Left cardiac atrium (tissue), 4 donors: ENCODE data around the gene KIF16B. TPM values are rescaled to one million over a fixed set of nuclear protein-coding genes. Genes with fewer than 3 reads are reported as not detected.
A peak's percentile ranks its signal among the peaks of the same experiment; 100 is the strongest.
"Not testable (repeated sequence)": the region's sequence is repeated elsewhere in the genome, so short reads cannot be mapped to it uniquely, and the experiment has no call there.

Experiments used
- ATAC-seq, 2 donors: fragments of 200-7000 bp; cut with Tn5 transposase; one replicate each; pipeline ENCODE4 v1.9.1; 2020; ENCODE audit warnings: mild to moderate bottlenecking in 2 of 2, moderate library complexity in 2 of 2
- DNase-seq: peaks from one replicate; pipeline ENCODE4 v3.0.0-alpha.2; 2020
- intact Hi-C, 2 donors: fragments of 100-400 bp; cut with DNase I; formaldehyde crosslinking; loops; one replicate each; pipeline versions ENCODE4 v1.14.1 to v1.15.1; 2022 to 2023
- total RNA-seq, 2 donors: library from RNA; stranded (reverse); fragmentation: NEBNext Ultra II Directional; extraction: Animal tissue kit (Norgen Biotek cat#: 25700); gene quantifications; one replicate each; pipeline ENCODE4 v1.2.1, GENCODE V29; 2021
- donor health status: DM: no; HTN: yes; CAD: no.
- donor health status: DM: no; HTN: yes; CAD: no; lungs with severe emphysema.
- donor health status: DM: yes; HTN: yes; CAD: no.
- donor health status: Dilated cardiomyopathy.

Gene KIF16B
- total RNA-seq, 2 donors from 2014 or later, result 17.0 to 17.7 TPM

GRCh38 chr20:16455324-16455723 is 117.9 kb downstream of the KIF16B start:
- intact Hi-C loops, result no loop called here
- DNase-seq (no peak), ATAC-seq (no peak)

DNA sequence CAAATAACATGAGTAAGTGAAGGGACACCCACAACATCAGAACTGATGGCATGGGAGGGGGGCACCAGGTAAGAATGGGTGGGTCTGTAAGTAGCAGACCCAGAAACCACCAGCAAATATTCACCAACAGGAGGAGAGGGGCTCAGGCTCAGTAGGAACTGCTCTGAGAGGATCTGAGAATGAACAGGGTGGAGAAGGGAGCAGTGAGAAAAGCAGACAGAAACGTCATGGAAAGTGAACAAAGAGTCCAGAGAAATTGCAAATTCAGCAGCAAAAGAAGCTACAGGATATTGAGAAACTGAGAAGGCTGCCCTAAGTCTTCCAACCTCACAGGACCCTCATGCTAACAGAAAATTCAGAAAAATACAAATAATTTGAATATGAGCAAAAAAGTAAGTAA is 121.3 kb downstream of the KIF16B start:
- intact Hi-C loops, result no loop called here
- DNase-seq, result no peak
- peak; percentile 19 to 58 for ATAC-seq

GRCh38 chr20:16451001-16451400 is 122.2 kb downstream of the KIF16B start:
- ATAC-seq (no peak), DNase-seq (no peak)
- intact Hi-C loops, result no loop called here

- ATAC-seq (no peak), DNase-seq (no peak)
- intact Hi-C loops, result no loop called here
Measured at GRCh38 chr20:16446991-16447390, 126.3 kb downstream of the KIF16B start.

- no peak for DNase-seq
- ATAC-seq, result no peak
- intact Hi-C loops, result no loop called here
Measured at GRCh38 chr20:16446246-16446645, 127.0 kb downstream of the KIF16B start.

DNA sequence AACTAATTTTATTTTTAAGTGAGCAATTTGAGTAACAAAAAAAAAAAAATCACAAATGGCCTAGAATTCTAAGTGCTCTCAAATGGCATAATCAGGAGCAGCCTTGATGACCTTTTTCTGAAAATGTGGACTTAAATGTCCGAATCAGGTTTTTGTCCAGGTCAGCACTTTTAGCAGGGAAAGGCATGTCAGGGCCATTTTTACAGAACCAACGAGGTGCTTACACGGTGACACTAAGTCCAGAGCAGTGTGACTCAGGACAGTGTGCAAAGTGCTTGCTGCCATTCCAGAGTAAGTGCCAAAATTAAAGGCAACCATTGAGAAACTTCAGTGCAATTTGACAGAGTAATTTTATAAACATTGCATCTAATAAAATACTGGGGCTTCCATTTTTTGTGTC is 127.8 kb downstream of the KIF16B start:
- ATAC-seq (no peak), DNase-seq (no peak)
- intact Hi-C loops, result no loop called here

GRCh38 chr20:16444057-16444777 is 129.0 kb downstream of the KIF16B start:
- DNase-seq (no peak), ATAC-seq (peak; percentile 30 to 76)
- intact Hi-C loops, result no loop called here

- intact Hi-C loops, result no loop called here
- DNase-seq (no peak), ATAC-seq (no peak)
Measured at GRCh38 chr20:16441546-16442164, 131.6 kb downstream of the KIF16B start.

GRCh38 chr20:16440686-16441085 is 132.6 kb downstream of the KIF16B start:
- DNase-seq (no peak), ATAC-seq (no peak)
- intact Hi-C loops, result no loop called here

DNA sequence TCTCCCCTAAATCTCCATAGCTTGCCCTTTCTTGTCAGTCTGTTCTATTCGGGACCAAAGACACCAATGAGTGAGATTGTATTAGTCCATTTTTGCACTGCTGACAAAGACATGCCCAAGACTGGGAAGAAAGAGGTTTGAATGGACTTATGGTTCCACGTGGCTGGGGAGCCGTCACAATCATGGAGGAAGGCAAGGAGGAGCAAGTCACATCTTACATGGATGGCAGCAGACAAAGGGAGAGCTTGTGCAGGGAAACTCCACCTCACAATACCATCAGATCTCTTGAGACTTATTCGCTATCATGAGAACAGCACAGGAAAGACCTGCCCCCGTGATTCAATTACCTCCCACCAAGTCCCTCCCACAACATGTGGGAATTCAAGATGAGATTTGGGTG is 133.7 kb downstream of the KIF16B start:
- intact Hi-C loops, DNase-seq, ATAC-seq: not testable (repeated sequence)

- intact Hi-C loops, result no loop called here
- ATAC-seq, result no peak
- no peak for DNase-seq
Measured at GRCh38 chr20:16438100-16438499, 135.1 kb downstream of the KIF16B start.

DNA sequence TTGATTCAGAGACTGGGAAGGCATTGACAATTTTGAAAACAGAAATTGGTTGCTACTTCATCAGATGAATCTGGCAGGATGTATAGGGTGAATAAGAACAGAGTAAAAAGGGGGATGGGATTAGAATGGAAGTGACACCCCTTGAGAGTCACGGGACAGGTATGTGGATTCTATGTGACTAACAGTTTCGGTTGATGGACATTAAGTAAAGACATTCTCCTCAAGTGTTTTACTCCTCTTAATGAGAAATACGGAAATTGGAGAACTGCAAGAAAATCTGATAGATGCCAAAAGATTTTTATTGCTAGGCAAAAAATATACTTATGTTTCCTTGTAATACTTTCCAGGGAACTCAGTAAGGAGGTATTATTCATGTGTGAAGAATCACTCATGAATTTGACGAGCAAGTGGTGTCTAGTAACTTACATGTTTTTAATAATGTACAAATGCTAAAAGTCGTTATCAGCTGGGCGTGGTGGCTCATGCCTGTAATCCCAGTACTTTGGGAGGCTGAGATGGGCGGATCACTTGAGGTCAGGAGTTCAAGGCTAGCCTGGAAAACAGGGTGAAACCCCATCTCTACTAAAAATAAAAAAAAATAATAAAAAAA is 135.8 kb downstream of the KIF16B start:
- intact Hi-C loops, result no loop called here

GRCh38 chr20:16434062-16434664 is 139.1 kb downstream of the KIF16B start:
- ATAC-seq, result no peak
- peak; percentile 40 for DNase-seq
- intact Hi-C loops, result no loop called here

More for the DNA sequence above, 135.8 kb downstream of the KIF16B start:
- no peak for DNase-seq
- no peak for ATAC-seq

- ATAC-seq, result no peak
- no peak for DNase-seq
- intact Hi-C loops, result no loop called here
Measured at GRCh38 chr20:16433293-16433580, 140.0 kb downstream of the KIF16B start.

GRCh38 chr20:16432466-16433292 is 140.6 kb downstream of the KIF16B start:
- ATAC-seq (no peak), DNase-seq (no peak)
- intact Hi-C loops, result no loop called here

- intact Hi-C loops, result no loop called here
- no peak for DNase-seq
- ATAC-seq, result no peak
Measured at GRCh38 chr20:16428112-16428511, 145.1 kb downstream of the KIF16B start.

DNA sequence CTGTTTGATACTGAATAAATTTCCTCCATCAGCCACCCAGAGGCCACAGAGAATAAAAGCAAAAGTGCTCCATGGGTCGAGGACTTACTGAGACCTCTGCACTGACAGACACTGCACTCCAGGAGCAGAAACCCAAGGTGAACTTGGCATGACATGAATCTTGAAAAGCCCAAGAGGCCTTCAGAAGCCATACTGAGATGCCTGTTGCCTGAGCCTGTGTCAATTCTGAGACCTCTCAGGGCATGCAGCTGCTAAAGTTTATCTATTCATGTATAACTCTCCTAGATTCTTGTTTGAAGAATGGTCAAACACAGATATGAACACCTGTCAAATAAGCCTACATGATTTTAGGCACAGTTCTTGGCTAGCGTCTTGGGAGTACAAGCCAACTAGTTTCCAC is 145.7 kb downstream of the KIF16B start:
- DNase-seq (no peak), ATAC-seq (no peak)
- intact Hi-C loops, result no loop called here

- intact Hi-C loops, result no loop called here
- no peak for ATAC-seq
- DNase-seq, result no peak
Measured at GRCh38 chr20:16424780-16425179, 148.5 kb downstream of the KIF16B start.

DNA sequence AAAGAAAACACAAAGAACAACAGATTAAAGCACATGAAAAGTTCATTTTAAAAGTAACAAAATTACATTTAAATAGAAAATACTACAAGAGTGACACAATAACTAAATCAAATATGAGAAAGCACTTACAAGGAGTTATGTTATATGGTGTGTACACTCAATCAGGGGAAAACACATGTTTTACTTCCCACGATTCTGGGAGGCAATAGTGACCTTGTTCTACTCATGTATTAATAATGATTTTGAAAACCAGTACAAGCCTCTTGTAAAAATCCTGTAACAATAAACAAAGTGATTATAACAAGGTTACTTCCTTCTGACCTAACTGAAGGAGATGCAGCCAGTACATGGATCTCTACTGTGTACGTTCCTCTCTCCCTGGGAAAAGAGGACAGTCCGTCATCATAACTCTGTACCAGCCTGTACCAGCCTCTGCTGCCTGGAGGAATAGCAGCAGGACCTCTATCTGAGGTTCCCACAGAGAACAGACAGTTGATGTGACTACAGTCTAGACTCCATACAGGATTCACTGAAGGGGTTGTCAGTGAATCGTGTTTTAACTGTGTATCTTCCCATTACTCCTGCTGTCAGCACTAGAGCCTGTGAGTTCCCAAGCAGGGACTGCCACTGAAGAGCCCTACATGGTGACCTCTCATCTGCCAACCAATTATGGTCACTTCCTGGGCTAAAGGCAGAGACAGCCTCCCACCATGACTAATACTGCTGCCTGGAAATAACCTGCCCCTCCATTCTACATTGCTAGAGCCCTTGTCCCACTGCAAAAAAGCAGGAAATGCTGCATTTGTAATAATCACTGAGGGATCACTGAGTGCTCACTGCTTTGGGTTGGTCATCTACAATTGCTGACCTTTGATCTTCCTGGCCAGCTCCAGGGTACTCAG is 149.7 kb downstream of the KIF16B start:
- intact Hi-C loops, result no loop called here
- DNase-seq (no peak), ATAC-seq (no peak)
